CD4-positive, alpha-beta T cell treated with Interleukin-2 at 100 ng/mL for 4 hours (primary cell): Measurements from ENCODE around the gene MRPL54.
"Not testable (repeated sequence)": the region's sequence is repeated elsewhere in the genome, so short reads cannot be mapped to it uniquely, and the experiment has no call there.

Source experiments
- DNase-seq: peaks from one replicate; pipeline ENCODE4 v3.0.0-alpha.2; 2020; ENCODE audit warnings: low spot score

The MRPL54 gene

GRCh38 chr19:3740431-3740830, 22.1 kb upstream of the MRPL54 start:
- DNase-seq = no peak

- no peak for DNase-seq
Measured at GRCh38 chr19:3743486-3743885, 19.0 kb upstream of the MRPL54 start.

- DNase-seq = no peak
Measured at GRCh38 chr19:3745363-3746045, 17.0 kb upstream of the MRPL54 start.

- no peak for DNase-seq
Measured at GRCh38 chr19:3746371-3747056, 16.0 kb upstream of the MRPL54 start.

GRCh38 chr19:3748965-3749364, 13.5 kb upstream of the MRPL54 start:
- DNase-seq = no peak

- DNase-seq = no peak
Measured at GRCh38 chr19:3750211-3750610, 12.3 kb upstream of the MRPL54 start.

- DNase-seq = no peak
Measured at GRCh38 chr19:3751236-3751635, 11.2 kb upstream of the MRPL54 start.

- no peak for DNase-seq
Measured at GRCh38 chr19:3752492-3752891, 10.0 kb upstream of the MRPL54 start.

GRCh38 chr19:3753631-3754410, 8.7 kb upstream of the MRPL54 start:
- no peak for DNase-seq

- DNase-seq = not testable (repeated sequence)
Measured at GRCh38 chr19:3757705-3758104, 4.8 kb upstream of the MRPL54 start.

GRCh38 chr19:3758297-3758696, 4.2 kb upstream of the MRPL54 start:
- DNase-seq = not testable (repeated sequence)

- DNase-seq = no peak
Measured at GRCh38 chr19:3759482-3760254, 2.8 kb upstream of the MRPL54 start.

GRCh38 chr19:3760871-3761361, 1.6 kb upstream of the MRPL54 start:
- DNase-seq = peak; percentile 29

GRCh38 chr19:3761382-3762129, 926 bp upstream of the MRPL54 start, which contains the start of gene APBA3:
APBA3 (minus strand) TSS chr19:3761692; CDS start chr19:3760264, 1,428 bp downstream.
- peak; percentile 96 for DNase-seq

- no peak for DNase-seq
Measured at GRCh38 chr19:3762130-3762473, 380 bp upstream of the MRPL54 start.

- no peak for DNase-seq
Measured at GRCh38 chr19:3765121-3765520, 2.6 kb downstream of the MRPL54 start.

- not testable (repeated sequence) for DNase-seq
Measured at GRCh38 chr19:3765757-3766156, 3.3 kb downstream of the MRPL54 start.

GRCh38 chr19:3766520-3766919, 4.0 kb downstream of the MRPL54 start:
- DNase-seq = no peak

- no peak for DNase-seq
Measured at GRCh38 chr19:3767050-3767449, 4.6 kb downstream of the MRPL54 start.

- DNase-seq = no peak
Measured at GRCh38 chr19:3768015-3768747, 5.7 kb downstream of the MRPL54 start.

GRCh38 chr19:3768748-3769099, 6.2 kb downstream of the MRPL54 start:
- DNase-seq = no peak
